ENCODE results near the gene COBL. TPM values are rescaled to one million over a fixed set of nuclear protein-coding genes. Genes with fewer than 3 reads are reported as not detected.

Gene COBL
- total RNA-seq, 1 experiment from 2014 or later = 52.3 TPM

GRCh38 chr7:51255036-51255435 is 61.6 kb downstream of the COBL start:
- H2BK12ac ChIP-seq (ENCODE audit: insufficient read length, low read depth, low read length) = no peak overlapping the region
- H2AFZ ChIP-seq (ENCODE audit: low read length) = no peak overlapping the region

More at GRCh38 chr7:51255036-51255435, 61.6 kb downstream of the COBL start:
- no peak overlapping the region for H4K5ac ChIP-seq (ENCODE audit: insufficient read length, low read depth, low read length)
- no peak overlapping the region for H3T11ph ChIP-seq (ENCODE audit: low read length)
- no peaks in the 10 kb centered on the region for H4K20me1 ChIP-seq (ENCODE audit: control insufficient read depth, insufficient read depth, insufficient read length)
- no peaks in the 10 kb centered on the region for H3K9me3 ChIP-seq (ENCODE audit: control insufficient read depth, low read depth, low read length)
- H3K23me2 ChIP-seq (ENCODE audit: insufficient read length, low read depth, low read length, poor library complexity, severe bottlenecking) = no peaks in the 10 kb centered on the region
- no peak overlapping the region for H3K9ac ChIP-seq (ENCODE audit: extremely low read depth, insufficient read length, low read length)
- H4K8ac ChIP-seq (replicated peaks; ENCODE audit: insufficient read length, low read depth, low read length) = no peak overlapping the region
- no peaks in the 10 kb centered on the region for H3K27me3 ChIP-seq (ENCODE audit: insufficient read depth, low read length)
- H3K36me3 Mint-ChIP-seq (ENCODE audit: insufficient read depth in 1 of 3, low read depth in 3 of 3) = no peaks in the 10 kb centered on the region
- peaks cover 4% of the 10 kb centered on the region; the same call in 1 of the 2 replicates for H3K4me1 ChIP-seq (ENCODE audit: insufficient read depth, low read length)
- no peak overlapping the region for H2BK20ac ChIP-seq (ENCODE audit: low read depth, low read length, poor library complexity, severe bottlenecking)
- no peak overlapping the region for H3K14ac ChIP-seq (ENCODE audit: insufficient read depth, low read length)
- H3K79me1 ChIP-seq (ENCODE audit: insufficient read depth, low read depth, low read length, poor library complexity, severe bottlenecking) = peaks cover 4% of the 10 kb centered on the region
- WGBS (ENCODE audit: extremely low coverage, insufficient read length, low lambda C conversion rate) = no CpG with 5 or more reads among the region's 3 CpGs
- no peak overlapping the region for H2BK5ac ChIP-seq (ENCODE audit: insufficient read length, low read length)
- H3K79me2 ChIP-seq (ENCODE audit: insufficient read depth, low read length) = peaks cover 6% of the 10 kb centered on the region; the same call in 1 of the 2 replicates
- no peak overlapping the region for H2AK5ac ChIP-seq (ENCODE audit: insufficient read length, low read length)
- H3K4me3 Mint-ChIP-seq = no peak overlapping the region
- peak overlapping the region in 1 of 3 experiments; percentile 9; a peak in 3 of 7 replicates for H3K27ac Mint-ChIP-seq
- H3K56ac ChIP-seq (ENCODE audit: insufficient read length, low read depth, low read length) = no peak overlapping the region
- H3K9me3 Mint-ChIP-seq = no peaks in the 10 kb centered on the region
- H2BK15ac ChIP-seq (ENCODE audit: low read depth, low read length) = no peak overlapping the region
- no peak overlapping the region for H4K91ac ChIP-seq (ENCODE audit: insufficient read length, low read depth, low read length)
- no peak overlapping the region for H3K18ac ChIP-seq (ENCODE audit: insufficient read length, low read depth, low read length)
- no peak for TF ChIP-seq CTCF (conservative IDR thresholded peaks at IDR 0.05)
- peaks cover 26 to 31% of the 10 kb centered on the region in 2 experiments for H3K4me1 Mint-ChIP-seq
- H3K4me2 ChIP-seq (ENCODE audit: insufficient read depth, insufficient read length, low read length) = no peak overlapping the region
- H3K23ac ChIP-seq (ENCODE audit: insufficient read length, low read depth, low read length) = no peak overlapping the region
- no peak for DNase-seq
- H3K4ac ChIP-seq (ENCODE audit: low read depth, low read length) = no peak overlapping the region
- no peak overlapping the region for H2BK120ac ChIP-seq (ENCODE audit: low read depth, low read length, poor library complexity, severe bottlenecking)
- H3K27ac ChIP-seq (ENCODE audit: insufficient read length, low read depth, low read length) = no peak overlapping the region
- no peaks in the 10 kb centered on the region for H3K27me3 Mint-ChIP-seq (ENCODE audit: low read depth)

Measured in H9 (cell line).